Gastrocnemius medialis (tissue), 4 donors: Measurements from ENCODE around the gene EIF3M. TPM values are rescaled to one million over a fixed set of nuclear protein-coding genes. Genes with fewer than 3 reads are reported as not detected.

Experiments used
- ATAC-seq, 2 donors: fragments of 150-250 bp; one replicate each; pipeline ENCODE4 v1.9.1; 2016
- DNase-seq, 2 donors: peaks; one replicate each; pipeline ENCODE4 v3.0.0-alpha.2; 2019
- H3K27ac ChIP-seq, 4 donors: fragments of 200-600 bp; sonication (generic); 1 replicate in 1 of 4; 2 replicates in 3 of 4; pipeline ENCODE4 v1.5.1; 2016 to 2018; ENCODE audit warnings: mild to moderate bottlenecking in 2 of 4, moderate library complexity in 1 of 4
- H3K27me3 ChIP-seq, 3 donors: fragments of 200-600 bp; sonication (generic) in 2 of 3; 1 replicate in 1 of 3; 2 replicates in 2 of 3; pipeline versions ENCODE4 v1.5.1 to v1.6.0; 2016 to 2019; ENCODE audit warnings: mild to moderate bottlenecking in 1 of 3, moderate library complexity in 1 of 3
- H3K36me3 ChIP-seq, 2 donors: fragments of 200-600 bp; sonication (generic) in 1 of 2; one replicate each; pipeline ENCODE4 v1.5.1; 2017 to 2018
- H3K4me1 ChIP-seq, 2 donors: fragments of 200-600 bp; sonication (generic) in 1 of 2; one replicate each; pipeline ENCODE4 v1.5.1; 2016 to 2017; ENCODE audit warnings: mild to moderate bottlenecking in 2 of 2
- H3K4me3 ChIP-seq, 4 donors: fragments of 200-600 bp; sonication (generic) in 3 of 4; 1 replicate in 1 of 4; 2 replicates in 3 of 4; pipeline ENCODE4 v1.5.1; 2016 to 2019; ENCODE audit warnings: mild to moderate bottlenecking in 2 of 4
- H3K9me3 ChIP-seq, 3 donors: fragments of 200-600 bp; sonication (generic) in 2 of 3; 1 replicate in 1 of 3; 2 replicates in 2 of 3; pipeline ENCODE4 v1.5.1; 2016 to 2019
- POLR2A ChIP-seq, 2 donors: fragments of 450-650 bp; IDR thresholded peaks; one replicate each; pipeline ENCODE4 v1.6.1; 2017; ENCODE audit warnings: antibody characterized with exemption in 2 of 2, mild to moderate bottlenecking in 2 of 2, moderate library complexity in 2 of 2
- in situ Hi-C, 4 donors: fragments of 200-750 bp; cut with MboI; loops; one replicate each; pipeline versions ENCODE4 v1.15.0 to v1.8.0; 2017; ENCODE audit warnings: low sequenced_read_pairs in 4 of 4
- intact Hi-C: fragments of 100-400 bp; cut with DNase I; formaldehyde crosslinking; loops from one replicate; pipeline ENCODE4 v1.15.1; 2023; ENCODE audit warnings: low total_unique reads
- total RNA-seq, 4 donors: library from RNA; depleted of rRNA; stranded (reverse); fragments of >200 nt; gene quantifications; one replicate each; pipeline versions ENCODE4 v1.1.0 to v1.2.3, GENCODE V29; 2016
- TF ChIP-seq, protein P1 (sequence below), 5 experiments: fragments of 450-650 bp in 3 of 5; fragments of 200-600 bp in 2 of 5; sonication (generic) in 2 of 5; IDR thresholded peaks in 4 of 5; conservative IDR thresholded peaks in 1 of 5; 1 replicate in 4 of 5; 2 replicates in 1 of 5; pipeline ENCODE4 v1.5.1; 2016 to 2019; ENCODE audit warnings: antibody characterized with exemption in 5 of 5, mild to moderate bottlenecking in 3 of 5, moderate library complexity in 3 of 5

EIF3M gene
- total RNA-seq, result 100 to 1,000 TPM; 335 to 393 (median 355) TPM

DNA sequence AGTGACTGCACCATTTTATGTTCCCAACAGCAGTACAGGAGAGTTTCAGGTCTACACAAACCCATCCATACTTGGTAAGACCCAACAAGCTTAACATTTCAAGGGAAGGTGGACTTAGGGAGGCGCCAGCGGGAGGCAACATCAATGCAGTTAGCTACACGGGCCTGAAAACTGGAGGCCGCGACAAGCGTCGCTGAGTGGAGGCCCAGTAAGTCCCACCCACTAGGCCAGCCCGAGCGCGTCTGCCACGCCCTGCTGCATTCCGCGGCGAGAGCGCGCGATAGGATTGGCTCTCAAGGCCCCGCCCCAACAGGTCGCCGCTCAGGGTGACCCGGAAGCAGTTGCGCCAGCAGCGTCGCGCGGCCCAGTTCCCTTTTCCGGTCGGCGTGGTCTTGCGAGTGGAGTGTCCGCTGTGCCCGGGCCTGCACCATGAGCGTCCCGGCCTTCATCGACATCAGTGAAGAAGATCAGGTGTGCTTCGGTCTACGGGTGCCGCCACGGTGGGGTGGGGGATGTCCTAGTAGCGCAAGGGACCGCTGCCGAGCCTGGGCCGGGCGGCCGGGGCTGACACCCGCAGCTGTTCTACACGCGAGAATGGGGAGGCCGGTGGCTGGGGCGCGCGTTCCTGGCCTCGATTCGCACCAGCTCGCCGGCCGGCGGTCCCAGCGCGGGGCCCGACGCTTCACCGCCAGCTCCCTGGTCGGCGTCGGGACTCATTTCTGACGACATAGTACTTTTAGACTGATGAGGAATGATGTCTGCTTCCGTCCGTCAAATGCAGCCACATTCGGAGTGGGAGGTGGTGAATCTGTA, at the start of gene EIF3M:
EIF3M (plus strand) TSS at position 373 of the 813 bp plus-strand sequence; CDS start at position 430, 57 bp downstream.
- Histone ChIP-seq H3K36me3 (no peaks in the 10 kb centered on the region), H3K27ac (peak within 1 kb of the TSS; percentile 76 to 88 (median 80)), H3K4me3 (peak within 1 kb of the TSS; percentile 76 to 92 (median 80)), H3K9me3 (no peaks in the 10 kb centered on the region), H3K27me3 (no peaks in the 10 kb centered on the region), H3K4me1 (peaks cover 21 to 24% of the 10 kb centered on the region in 2 donors)
- in situ Hi-C loops, result loop anchor here in 3 of 4 donors (25.0 kb wide), 3 partner anchors 304 to 579 kb away; partner anchors contain the start of genes CSTF3 (in 2 of the 3), QSER1 (in 1 of the 3) and TCP11L1 (in 1 of the 3)
- TF ChIP-seq, protein P1, sequence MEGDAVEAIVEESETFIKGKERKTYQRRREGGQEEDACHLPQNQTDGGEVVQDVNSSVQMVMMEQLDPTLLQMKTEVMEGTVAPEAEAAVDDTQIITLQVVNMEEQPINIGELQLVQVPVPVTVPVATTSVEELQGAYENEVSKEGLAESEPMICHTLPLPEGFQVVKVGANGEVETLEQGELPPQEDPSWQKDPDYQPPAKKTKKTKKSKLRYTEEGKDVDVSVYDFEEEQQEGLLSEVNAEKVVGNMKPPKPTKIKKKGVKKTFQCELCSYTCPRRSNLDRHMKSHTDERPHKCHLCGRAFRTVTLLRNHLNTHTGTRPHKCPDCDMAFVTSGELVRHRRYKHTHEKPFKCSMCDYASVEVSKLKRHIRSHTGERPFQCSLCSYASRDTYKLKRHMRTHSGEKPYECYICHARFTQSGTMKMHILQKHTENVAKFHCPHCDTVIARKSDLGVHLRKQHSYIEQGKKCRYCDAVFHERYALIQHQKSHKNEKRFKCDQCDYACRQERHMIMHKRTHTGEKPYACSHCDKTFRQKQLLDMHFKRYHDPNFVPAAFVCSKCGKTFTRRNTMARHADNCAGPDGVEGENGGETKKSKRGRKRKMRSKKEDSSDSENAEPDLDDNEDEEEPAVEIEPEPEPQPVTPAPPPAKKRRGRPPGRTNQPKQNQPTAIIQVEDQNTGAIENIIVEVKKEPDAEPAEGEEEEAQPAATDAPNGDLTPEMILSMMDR (IDR thresholded peaks at IDR 0.05 in 4 of 5, conservative IDR thresholded peaks at IDR 0.05 in 1 of 5), result no peak
- TF ChIP-seq POLR2A (IDR thresholded peaks at IDR 0.05), result peak; percentile 55 to 71
- peak; percentile 88 to 94 for DNase-seq
- ATAC-seq, result peak; percentile 96 to 98
- intact Hi-C loops, result loop anchor here (5.0 to 10.0 kb wide), 2 partner anchors 309 to 581 kb away; partner anchors contain the start of genes CSTF3 and QSER1

DNA sequence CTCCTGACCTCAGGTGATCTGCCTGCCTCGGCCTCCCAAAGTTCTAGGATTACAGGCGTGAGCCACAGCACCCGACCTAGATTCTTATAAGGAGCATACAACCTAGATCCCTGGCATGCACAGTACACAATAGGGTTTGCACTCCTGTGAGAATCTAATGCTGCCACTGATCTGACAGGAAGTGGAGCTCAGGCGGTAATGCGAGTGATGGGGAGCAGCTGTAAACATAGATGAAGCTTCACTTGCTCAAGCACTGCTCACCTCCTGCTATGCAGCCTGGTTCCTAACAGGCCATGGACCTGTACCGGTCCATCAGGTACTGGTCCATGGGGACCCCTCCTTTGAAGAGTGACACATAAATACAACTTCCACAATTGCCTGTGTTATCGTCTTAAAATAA, 44.8 kb upstream of the EIF3M start:
- TF ChIP-seq, protein P1 (IDR thresholded peaks at IDR 0.05 in 4 of 5, conservative IDR thresholded peaks at IDR 0.05 in 1 of 5), result no peak
- no peak for TF ChIP-seq POLR2A (IDR thresholded peaks at IDR 0.05)
- in situ Hi-C loops, result no loop called here
- ATAC-seq, result no peak

DNA sequence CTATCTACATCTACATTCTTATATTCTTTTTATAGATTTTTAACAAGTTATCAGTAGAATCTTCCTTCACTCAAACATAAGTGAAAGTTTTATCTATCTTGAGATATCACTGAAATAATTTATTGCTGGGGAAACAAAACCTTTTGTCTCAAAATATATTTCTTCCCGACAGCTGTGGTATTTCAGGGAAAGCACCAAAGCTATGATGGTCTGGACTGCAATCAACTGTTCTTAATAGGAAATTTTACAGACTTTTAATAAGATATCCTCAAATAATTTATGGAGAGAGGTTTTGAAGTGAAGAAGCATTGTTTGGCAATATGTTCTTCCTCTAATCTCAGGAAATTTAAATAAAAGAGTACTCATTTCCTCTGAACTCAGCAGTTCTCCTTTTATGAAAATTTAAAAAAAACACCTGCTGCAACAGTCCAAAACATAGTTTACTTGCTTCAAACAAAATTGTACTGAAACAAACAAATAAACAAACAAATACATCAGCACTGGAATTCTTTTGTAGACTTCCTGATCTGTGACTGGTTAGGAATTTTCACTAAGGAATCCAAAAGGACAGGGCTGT, 33.9 kb upstream of the EIF3M start:
- in situ Hi-C loops, result no loop called here
- no peaks in the 10 kb centered on the region for H3K4me1 ChIP-seq
- H3K36me3 ChIP-seq, result no peaks in the 10 kb centered on the region
- H3K9me3 ChIP-seq, result no peaks in the 10 kb centered on the region
- H3K4me3 ChIP-seq, result no peak overlapping the region
- no peak for ATAC-seq
- DNase-seq, result no peak
- H3K27me3 ChIP-seq, result no peaks in the 10 kb centered on the region
- intact Hi-C loops, result no loop called here
- no peak overlapping the region for H3K27ac ChIP-seq
- no peak for TF ChIP-seq POLR2A (IDR thresholded peaks at IDR 0.05)
- TF ChIP-seq, protein P1 (IDR thresholded peaks at IDR 0.05 in 4 of 5, conservative IDR thresholded peaks at IDR 0.05 in 1 of 5), result no peak

More for the DNA sequence above, 44.8 kb upstream of the EIF3M start:
- no peaks in the 10 kb centered on the region for H3K4me1 ChIP-seq
- DNase-seq, result no peak
- no peaks in the 10 kb centered on the region for H3K27me3 ChIP-seq
- intact Hi-C loops, result no loop called here
- H3K36me3 ChIP-seq, result no peaks in the 10 kb centered on the region
- no peak overlapping the region for H3K4me3 ChIP-seq
- H3K27ac ChIP-seq, result no peak overlapping the region
- H3K9me3 ChIP-seq, result no peaks in the 10 kb centered on the region

DNA sequence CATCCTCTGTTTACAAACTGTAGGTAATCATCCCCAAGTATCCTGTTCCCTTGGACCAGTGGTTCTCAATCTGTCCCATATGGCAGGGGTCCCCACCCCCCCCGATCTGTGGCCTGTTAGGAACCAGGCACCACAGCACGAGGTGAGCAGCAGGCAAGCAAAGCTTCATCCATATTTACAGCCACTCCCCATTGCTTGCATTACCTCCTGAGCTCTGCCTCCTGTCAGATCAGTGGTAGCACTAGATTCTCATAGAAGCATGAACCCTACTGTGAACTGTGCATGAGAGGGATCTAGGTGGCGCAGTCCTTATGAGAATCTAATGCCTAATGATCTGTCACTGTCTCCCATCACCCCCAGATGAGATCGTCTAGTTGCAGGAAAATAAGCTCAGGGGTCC, 33.4 kb upstream of the EIF3M start:
- in situ Hi-C loops (no loop called here), intact Hi-C loops (no loop called here)
- no peak for ATAC-seq
- Histone ChIP-seq H3K4me1 (no peaks in the 10 kb centered on the region), H3K27me3 (no peaks in the 10 kb centered on the region), H3K27ac (no peak overlapping the region), H3K9me3 (no peaks in the 10 kb centered on the region), H3K36me3 (no peaks in the 10 kb centered on the region), H3K4me3 (no peak overlapping the region)
- DNase-seq, result no peak
- TF ChIP-seq, protein P1 (IDR thresholded peaks at IDR 0.05 in 4 of 5, conservative IDR thresholded peaks at IDR 0.05 in 1 of 5), result no peak
- TF ChIP-seq POLR2A (IDR thresholded peaks at IDR 0.05), result no peak
